ENCODE results near the gene ALS2CL.

The ALS2CL gene

DNA sequence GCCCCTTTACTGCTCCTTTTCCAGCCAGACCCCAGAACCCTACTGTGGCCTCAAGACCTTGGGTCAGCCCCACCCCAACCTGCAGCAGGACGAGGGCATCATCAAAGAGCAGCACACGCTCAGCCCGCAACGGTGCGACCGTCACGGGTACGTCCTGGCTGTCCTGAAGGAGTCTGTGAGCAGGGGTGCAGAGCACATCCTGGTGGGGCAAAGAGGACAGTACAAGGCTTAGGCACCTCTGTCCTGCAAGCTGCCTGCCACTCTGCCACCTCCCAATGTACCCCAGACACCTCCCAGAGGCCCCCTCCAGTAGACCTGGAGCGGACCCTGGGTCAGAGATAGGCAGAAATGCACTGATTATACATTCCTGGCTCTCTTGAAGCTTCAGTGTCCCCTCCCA, 8.0 kb downstream of the ALS2CL start:
- no peak for DNase-seq (ENCODE audit: low read depth)
- TF ChIP-seq, protein P1, sequence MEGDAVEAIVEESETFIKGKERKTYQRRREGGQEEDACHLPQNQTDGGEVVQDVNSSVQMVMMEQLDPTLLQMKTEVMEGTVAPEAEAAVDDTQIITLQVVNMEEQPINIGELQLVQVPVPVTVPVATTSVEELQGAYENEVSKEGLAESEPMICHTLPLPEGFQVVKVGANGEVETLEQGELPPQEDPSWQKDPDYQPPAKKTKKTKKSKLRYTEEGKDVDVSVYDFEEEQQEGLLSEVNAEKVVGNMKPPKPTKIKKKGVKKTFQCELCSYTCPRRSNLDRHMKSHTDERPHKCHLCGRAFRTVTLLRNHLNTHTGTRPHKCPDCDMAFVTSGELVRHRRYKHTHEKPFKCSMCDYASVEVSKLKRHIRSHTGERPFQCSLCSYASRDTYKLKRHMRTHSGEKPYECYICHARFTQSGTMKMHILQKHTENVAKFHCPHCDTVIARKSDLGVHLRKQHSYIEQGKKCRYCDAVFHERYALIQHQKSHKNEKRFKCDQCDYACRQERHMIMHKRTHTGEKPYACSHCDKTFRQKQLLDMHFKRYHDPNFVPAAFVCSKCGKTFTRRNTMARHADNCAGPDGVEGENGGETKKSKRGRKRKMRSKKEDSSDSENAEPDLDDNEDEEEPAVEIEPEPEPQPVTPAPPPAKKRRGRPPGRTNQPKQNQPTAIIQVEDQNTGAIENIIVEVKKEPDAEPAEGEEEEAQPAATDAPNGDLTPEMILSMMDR (IDR thresholded peaks at IDR 0.05; ENCODE audit: control insufficient read depth, insufficient read depth, low read depth, low read length, missing control alignments): no peak
- H3K4me3 ChIP-seq (ENCODE audit: control insufficient read depth, low read depth, low read length): no peak overlapping the region

DNA sequence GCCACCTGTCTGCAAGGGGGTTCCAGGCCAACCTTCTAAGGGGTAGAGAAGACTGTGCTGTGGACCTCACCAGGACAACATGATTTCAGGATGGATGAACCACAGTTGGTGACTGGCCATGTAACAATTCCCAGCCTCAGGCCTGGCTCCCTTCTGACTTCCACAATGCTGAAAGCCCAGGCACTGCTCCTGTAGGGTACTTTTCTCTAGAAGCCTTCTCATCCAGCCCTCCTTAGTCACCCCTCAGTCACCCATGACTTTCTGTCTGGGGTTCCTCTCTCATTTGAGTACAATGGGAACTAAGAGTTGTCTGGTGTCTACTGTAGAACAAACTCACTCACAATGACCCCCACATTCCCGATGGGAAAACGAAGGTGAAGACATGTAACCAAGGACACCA, 8.6 kb downstream of the ALS2CL start:
- no peak for DNase-seq (ENCODE audit: low read depth)
- H3K4me3 ChIP-seq (ENCODE audit: control insufficient read depth, low read depth, low read length): no peak overlapping the region
- TF ChIP-seq, protein P1 (IDR thresholded peaks at IDR 0.05; ENCODE audit: control insufficient read depth, insufficient read depth, low read depth, low read length, missing control alignments): no peak

DNA sequence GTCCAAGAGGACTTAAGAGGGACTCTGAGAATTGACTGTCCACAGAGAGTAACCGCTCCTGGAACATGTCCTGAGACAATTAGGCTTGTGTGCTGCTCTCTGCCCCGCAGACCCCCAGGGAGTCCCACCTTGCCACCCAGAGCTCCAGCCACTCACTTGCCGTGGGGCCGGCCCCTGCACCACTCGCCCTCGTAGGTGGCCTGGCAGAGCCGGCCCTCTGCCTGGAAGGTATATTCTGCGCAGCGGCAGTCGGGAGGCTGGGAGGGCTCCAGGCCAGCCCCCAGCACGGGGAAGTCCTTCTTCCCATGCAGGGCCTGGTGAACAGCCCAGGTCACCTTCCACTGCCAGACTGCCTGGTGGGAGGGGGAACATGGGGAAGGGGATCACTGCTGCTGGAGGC, 10.5 kb downstream of the ALS2CL start:
- TF ChIP-seq, protein P1 (IDR thresholded peaks at IDR 0.05; ENCODE audit: control insufficient read depth, insufficient read depth, low read depth, low read length, missing control alignments): no peak
- H3K4me3 ChIP-seq (ENCODE audit: control insufficient read depth, low read depth, low read length): no peak overlapping the region
- DNase-seq (ENCODE audit: low read depth): no peak

DNA sequence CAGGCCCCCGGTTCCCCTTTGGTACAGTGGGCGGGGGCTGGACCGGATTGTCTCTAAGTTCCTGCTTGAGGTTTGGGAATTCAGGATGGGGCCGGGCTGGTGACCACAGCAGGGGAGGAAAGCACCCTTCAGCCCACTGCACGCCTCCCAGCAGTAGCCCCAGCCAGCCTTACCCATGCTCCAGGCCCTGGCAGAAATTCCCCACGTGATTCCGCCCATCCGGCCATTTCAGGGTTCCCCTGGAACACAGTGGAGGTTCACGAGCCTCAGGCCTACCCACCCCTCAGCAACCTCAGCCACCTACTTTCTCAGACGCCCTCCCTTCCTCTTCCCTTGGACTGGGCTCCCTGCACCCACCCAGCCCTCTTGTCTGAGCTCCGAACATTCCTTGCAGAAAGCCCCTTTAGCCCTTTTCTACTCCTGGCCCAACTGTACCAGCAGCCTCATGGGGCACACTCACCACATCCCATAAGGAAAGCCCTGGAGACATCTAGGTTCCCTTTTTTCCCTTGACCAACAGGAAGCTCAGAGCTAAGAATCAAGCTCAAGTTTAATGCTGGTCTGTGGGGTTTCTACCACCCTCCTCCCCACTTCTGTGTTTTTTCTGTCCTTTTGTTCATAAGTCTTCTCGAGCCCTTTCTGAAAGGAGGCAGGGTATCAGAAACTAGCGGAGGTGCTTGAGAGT, 11.5 kb downstream of the ALS2CL start:
- no peak overlapping the region for H3K4me3 ChIP-seq (ENCODE audit: control insufficient read depth, low read depth, low read length)
- TF ChIP-seq, protein P1 (IDR thresholded peaks at IDR 0.05; ENCODE audit: control insufficient read depth, insufficient read depth, low read depth, low read length, missing control alignments): no peak
- no peak for DNase-seq (ENCODE audit: low read depth)

DNA sequence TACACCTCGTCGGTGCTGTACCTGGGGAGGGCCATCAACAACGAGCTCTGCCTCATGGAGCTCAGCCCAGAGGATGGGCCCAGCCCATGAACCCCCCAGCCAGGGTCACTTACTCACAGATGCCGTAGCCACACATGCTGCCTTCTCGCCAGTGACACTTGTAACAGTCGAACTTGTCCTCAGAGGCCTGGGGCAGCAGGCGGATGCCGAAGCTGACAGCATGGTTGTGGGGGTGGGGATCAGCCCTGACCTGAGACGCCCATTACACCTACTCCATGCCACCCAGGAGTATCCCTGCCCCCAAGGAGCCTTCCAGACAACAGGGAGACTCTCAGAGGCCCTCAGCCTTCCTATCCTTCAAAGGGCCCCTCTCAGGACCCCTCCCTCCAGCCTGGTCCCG, 12.1 kb downstream of the ALS2CL start:
- TF ChIP-seq, protein P1 (IDR thresholded peaks at IDR 0.05; ENCODE audit: control insufficient read depth, insufficient read depth, low read depth, low read length, missing control alignments): no peak
- no peak overlapping the region for H3K4me3 ChIP-seq (ENCODE audit: control insufficient read depth, low read depth, low read length)
- DNase-seq (ENCODE audit: low read depth): no peak

DNA sequence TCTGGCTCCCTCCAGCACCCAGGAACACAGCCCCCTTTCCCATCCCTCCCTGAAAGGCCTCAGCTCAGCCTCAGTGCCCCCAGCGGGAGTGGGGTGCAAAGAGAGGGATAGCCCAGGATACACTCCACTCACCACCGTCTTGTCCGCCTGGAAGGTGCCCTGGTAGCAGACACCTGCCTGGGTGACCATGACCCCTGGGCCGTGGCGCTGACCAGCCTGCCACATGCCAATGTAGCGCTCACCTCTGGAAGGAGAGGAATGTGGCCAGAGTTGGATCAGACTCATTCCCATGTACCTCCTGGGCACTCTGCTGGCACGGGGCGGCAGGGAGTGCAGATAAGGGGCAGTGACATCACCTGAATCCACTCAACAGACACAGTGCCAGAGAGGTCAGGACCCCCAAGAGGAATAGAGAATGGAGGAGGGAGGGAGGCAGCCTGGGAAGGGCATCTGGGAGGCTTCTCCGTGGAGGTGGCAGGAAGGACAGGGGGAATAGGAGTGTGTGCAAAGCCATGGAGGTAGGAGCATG, 13.1 kb downstream of the ALS2CL start:
- TF ChIP-seq, protein P1 (IDR thresholded peaks at IDR 0.05; ENCODE audit: control insufficient read depth, insufficient read depth, low read depth, low read length, missing control alignments): no peak
- no peak for DNase-seq (ENCODE audit: low read depth)
- no peak overlapping the region for H3K4me3 ChIP-seq (ENCODE audit: control insufficient read depth, low read depth, low read length)
